Measurements from ENCODE around the gene ZNF629. TPM values are rescaled to one million over a fixed set of nuclear protein-coding genes. Genes with fewer than 3 reads are reported as not detected.
A peak's percentile ranks its signal among the peaks of the same experiment; 100 is the strongest.

The ZNF629 gene
- total RNA-seq, 2 experiments from 2014 or later: 1.6 to 1.7 TPM

GRCh38 chr16:30793508-30794069 is 6.6 kb upstream of the ZNF629 start:
- H3K9me3 ChIP-seq (ENCODE audit: control insufficient read depth in 1 of 2, insufficient read depth in 1 of 2, low read length in 2 of 2): no peaks in the 10 kb centered on the region
- no peak for ATAC-seq (ENCODE audit: poor library complexity)
- no peaks in the 10 kb centered on the region for H3K9me3 Mint-ChIP-seq
- H3K4me3 Mint-ChIP-seq: no peak overlapping the region
- no peaks in the 10 kb centered on the region for H3K36me3 ChIP-seq (ENCODE audit: insufficient read depth, low read length)
- no peak overlapping the region for H3K27ac ChIP-seq (ENCODE audit: low read depth in 1 of 2, low read length in 2 of 2)
- no peaks in the 10 kb centered on the region for H3K4me1 Mint-ChIP-seq (ENCODE audit: low read depth)
- no peak overlapping the region for H3K27ac Mint-ChIP-seq
- intact Hi-C loops (cut with DNase I, micrococcal nuclease): no loop called here
- DNase-seq: no peak
- POLR2A ChIA-PET: no interaction called here
- H3K27me3 Mint-ChIP-seq: no peaks in the 10 kb centered on the region
- TF ChIP-seq CTCF (IDR thresholded peaks at IDR 0.05): no peak
- no peaks in the 10 kb centered on the region for H3K27me3 ChIP-seq (ENCODE audit: control insufficient read depth in 1 of 2, insufficient read depth in 2 of 2, low read length in 2 of 2)
- no peaks in the 10 kb centered on the region for H3K4me1 ChIP-seq (ENCODE audit: insufficient read depth, low read length)
- H3K36me3 Mint-ChIP-seq (ENCODE audit: low read depth): no peaks in the 10 kb centered on the region
- H3K4me3 ChIP-seq (ENCODE audit: low read length): no peak overlapping the region
- CTCF ChIA-PET: interaction anchor here (0.7 kb wide), 1 partner anchor 51 kb away, joined by 3 read pairs; no protein-coding TSS in a partner anchor

GRCh38 chr16:30787613-30788378 is 791 bp upstream of the ZNF629 start:
- intact Hi-C loops (cut with DNase I, micrococcal nuclease): loop anchor here (1.0 kb wide), 1 partner anchor 18 kb away; no protein-coding TSS in a partner anchor
- Mint-ChIP-seq H3K4me1 (ENCODE audit: low read depth) (peaks cover 21% of the 10 kb centered on the region), H3K27me3 (peaks cover 5% of the 10 kb centered on the region), H3K9me3 (no peaks in the 10 kb centered on the region), H3K36me3 (ENCODE audit: low read depth) (no peaks in the 10 kb centered on the region), H3K4me3 (peak overlapping the region; percentile 88), H3K27ac (no peak overlapping the region)
- ChIA-PET POLR2A (interaction anchor here (0.6 to 2.5 kb wide), 2 partner anchors 18 to 21 kb away, joined by 3 to 23 read pairs; no protein-coding TSS in a partner anchor), CTCF (no interaction called here)
- Histone ChIP-seq H3K27me3 (ENCODE audit: control insufficient read depth in 1 of 2, insufficient read depth in 2 of 2, low read length in 2 of 2) (peaks cover 7 to 17% of the 10 kb centered on the region in 2 experiments), H3K4me3 (ENCODE audit: low read length) (peak overlapping the region; percentile 85), H3K27ac (ENCODE audit: low read depth in 1 of 2, low read length in 2 of 2) (no peak overlapping the region), H3K36me3 (ENCODE audit: insufficient read depth, low read length) (no peaks in the 10 kb centered on the region), H3K4me1 (ENCODE audit: insufficient read depth, low read length) (peaks cover 20% of the 10 kb centered on the region), H3K9me3 (ENCODE audit: control insufficient read depth in 1 of 2, insufficient read depth in 1 of 2, low read length in 2 of 2) (no peaks in the 10 kb centered on the region)
- TF ChIP-seq CTCF (IDR thresholded peaks at IDR 0.05): no peak
- DNase-seq (no peak), ATAC-seq (ENCODE audit: poor library complexity) (peak; percentile 9)

- DNase-seq: peak in 2 of 14 experiments; percentile 20 to 35
- H3K9me3 ChIP-seq (ENCODE audit: control insufficient read depth in 1 of 2, insufficient read depth in 1 of 2, low read length in 2 of 2): no peaks in the 10 kb centered on the region
- H3K4me1 ChIP-seq (ENCODE audit: insufficient read depth, low read length): peaks cover 20% of the 10 kb centered on the region
- Mint-ChIP-seq H3K4me3 (peak overlapping the region; percentile 82), H3K9me3 (no peaks in the 10 kb centered on the region), H3K4me1 (ENCODE audit: low read depth) (peaks cover 21% of the 10 kb centered on the region), H3K27me3 (peaks cover 5% of the 10 kb centered on the region), H3K36me3 (ENCODE audit: low read depth) (no peaks in the 10 kb centered on the region), H3K27ac (no peak overlapping the region)
- ChIA-PET CTCF (no interaction called here), POLR2A (interaction anchor here (2.5 kb wide), 1 partner anchor 19 kb away, joined by 23 read pairs; no protein-coding TSS in a partner anchor)
- peak overlapping the region; percentile 85 for H3K4me3 ChIP-seq (ENCODE audit: low read length)
- peaks cover 7 to 17% of the 10 kb centered on the region in 2 experiments for H3K27me3 ChIP-seq (ENCODE audit: control insufficient read depth in 1 of 2, insufficient read depth in 2 of 2, low read length in 2 of 2)
- no peak overlapping the region for H3K27ac ChIP-seq (ENCODE audit: low read depth in 1 of 2, low read length in 2 of 2)
- no peaks in the 10 kb centered on the region for H3K36me3 ChIP-seq (ENCODE audit: insufficient read depth, low read length)
- ATAC-seq (ENCODE audit: poor library complexity): peak; percentile 53
- no peak for TF ChIP-seq CTCF (IDR thresholded peaks at IDR 0.05)
- intact Hi-C loops (cut with DNase I, micrococcal nuclease): no loop called here
Observed at GRCh38 chr16:30786115-30786935, 680 bp downstream of the ZNF629 start.

Measured in CD4-positive, alpha-beta T cell (primary cell).